ENCODE data around the gene CGB7. TPM values are rescaled to one million over a fixed set of nuclear protein-coding genes. Genes with fewer than 3 reads are reported as not detected.
A peak's percentile ranks its signal among the peaks of the same experiment; 100 is the strongest.

The CGB7 gene
- total and polyA plus RNA-seq, 9 of the 15 experiments (the other 6 are each of a cell fraction or from before 2014, with no cell fraction given), result not detected

DNA sequence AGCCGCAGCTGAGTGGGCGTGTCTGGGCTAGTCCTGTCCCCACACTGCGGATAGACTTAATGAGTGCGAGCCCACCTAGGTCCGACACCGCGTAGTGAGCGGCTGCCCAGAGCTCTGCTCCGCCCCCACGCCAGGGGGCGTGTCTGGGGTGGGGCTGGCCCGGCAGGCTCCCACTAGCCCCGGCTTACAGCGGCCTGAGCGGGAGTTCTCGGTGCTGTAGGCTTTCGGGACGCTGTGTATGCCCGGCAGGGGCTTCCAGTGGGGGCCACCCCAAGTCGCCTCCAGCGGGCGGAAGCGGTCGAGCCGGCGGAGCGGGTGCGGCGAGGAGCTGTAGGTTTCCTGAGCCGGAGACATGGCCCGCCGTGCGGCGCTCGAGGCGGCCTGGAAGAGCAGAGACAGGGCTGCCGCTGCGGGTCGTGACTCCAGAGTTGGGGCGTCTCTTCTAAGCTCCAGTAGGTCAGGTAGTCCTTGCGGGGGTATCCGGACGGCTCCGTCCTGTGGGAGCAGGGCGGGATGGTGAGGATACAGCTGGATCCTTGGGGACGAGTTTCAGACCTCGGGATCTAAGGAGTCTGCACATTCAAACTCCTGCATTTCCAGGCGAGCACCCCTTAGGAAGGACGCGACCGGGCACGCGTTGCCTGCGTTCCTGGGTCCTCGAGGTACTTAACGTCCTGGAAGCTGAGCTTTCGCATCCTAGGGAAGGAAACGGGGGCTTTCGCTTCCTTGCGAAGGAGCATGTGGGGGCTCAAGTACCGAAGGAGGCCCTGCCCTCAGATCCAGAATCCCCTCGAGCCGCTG lies 1.2 kb downstream of the CGB7 start (continued):
- TF ChIP-seq NONO (IDR thresholded peaks at IDR 0.05; ENCODE audit: low read depth in 2 of 2, low read length in 1 of 2) (no peak), ZNF830 (CRISPR knock-in tag; IDR thresholded peaks at IDR 0.05) (no peak), CAMTA2 (CRISPR knock-in tag; conservative IDR thresholded peaks at IDR 0.05) (no peak), ZNF609 (CRISPR knock-in tag; IDR thresholded peaks at IDR 0.05; ENCODE audit: borderline replicate concordance) (no peak), SETDB1 (IDR thresholded peaks at IDR 0.05; ENCODE audit: low read length) (no peak), ETV5 (CRISPR knock-in tag; IDR thresholded peaks at IDR 0.05; ENCODE audit: low read depth) (no peak), SRSF7 (optimal IDR thresholded peaks at IDR 0.05; ENCODE audit: low read depth, low read length) (no peak), NCOA2 (IDR thresholded peaks at IDR 0.05; ENCODE audit: partially characterized antibody in 2 of 2) (no peak), ZBTB17 (CRISPR knock-in tag; IDR thresholded peaks at IDR 0.05) (no peak), SP2 (IDR thresholded peaks at IDR 0.05; ENCODE audit: extremely low read depth, low read depth, low read length, poor library complexity, severe bottlenecking) (peak; percentile 29), HCFC1 (IDR thresholded peaks at IDR 0.05; ENCODE audit: low read depth, low read length) (0 out of 2 replicates have a peak, but pooled peaks have one; percentile 20), E2F4 (CRISPR knock-in tag; IDR thresholded peaks at IDR 0.05; ENCODE audit: low read depth) (no peak), ZNF507 (tag; conservative IDR thresholded peaks at IDR 0.05) (no peak), TGIF2 (CRISPR knock-in tag; IDR thresholded peaks at IDR 0.05) (no peak)
- TF ChIP-seq, protein P1, sequence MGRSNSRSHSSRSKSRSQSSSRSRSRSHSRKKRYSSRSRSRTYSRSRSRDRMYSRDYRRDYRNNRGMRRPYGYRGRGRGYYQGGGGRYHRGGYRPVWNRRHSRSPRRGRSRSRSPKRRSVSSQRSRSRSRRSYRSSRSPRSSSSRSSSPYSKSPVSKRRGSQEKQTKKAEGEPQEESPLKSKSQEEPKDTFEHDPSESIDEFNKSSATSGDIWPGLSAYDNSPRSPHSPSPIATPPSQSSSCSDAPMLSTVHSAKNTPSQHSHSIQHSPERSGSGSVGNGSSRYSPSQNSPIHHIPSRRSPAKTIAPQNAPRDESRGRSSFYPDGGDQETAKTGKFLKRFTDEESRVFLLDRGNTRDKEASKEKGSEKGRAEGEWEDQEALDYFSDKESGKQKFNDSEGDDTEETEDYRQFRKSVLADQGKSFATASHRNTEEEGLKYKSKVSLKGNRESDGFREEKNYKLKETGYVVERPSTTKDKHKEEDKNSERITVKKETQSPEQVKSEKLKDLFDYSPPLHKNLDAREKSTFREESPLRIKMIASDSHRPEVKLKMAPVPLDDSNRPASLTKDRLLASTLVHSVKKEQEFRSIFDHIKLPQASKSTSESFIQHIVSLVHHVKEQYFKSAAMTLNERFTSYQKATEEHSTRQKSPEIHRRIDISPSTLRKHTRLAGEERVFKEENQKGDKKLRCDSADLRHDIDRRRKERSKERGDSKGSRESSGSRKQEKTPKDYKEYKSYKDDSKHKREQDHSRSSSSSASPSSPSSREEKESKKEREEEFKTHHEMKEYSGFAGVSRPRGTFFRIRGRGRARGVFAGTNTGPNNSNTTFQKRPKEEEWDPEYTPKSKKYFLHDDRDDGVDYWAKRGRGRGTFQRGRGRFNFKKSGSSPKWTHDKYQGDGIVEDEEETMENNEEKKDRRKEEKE (IDR thresholded peaks at IDR 0.05; ENCODE audit: borderline replicate concordance in 1 of 2, control insufficient read depth in 1 of 2, low read depth in 2 of 2, low read length in 1 of 2), result no peak
- TF ChIP-seq, protein P2, sequence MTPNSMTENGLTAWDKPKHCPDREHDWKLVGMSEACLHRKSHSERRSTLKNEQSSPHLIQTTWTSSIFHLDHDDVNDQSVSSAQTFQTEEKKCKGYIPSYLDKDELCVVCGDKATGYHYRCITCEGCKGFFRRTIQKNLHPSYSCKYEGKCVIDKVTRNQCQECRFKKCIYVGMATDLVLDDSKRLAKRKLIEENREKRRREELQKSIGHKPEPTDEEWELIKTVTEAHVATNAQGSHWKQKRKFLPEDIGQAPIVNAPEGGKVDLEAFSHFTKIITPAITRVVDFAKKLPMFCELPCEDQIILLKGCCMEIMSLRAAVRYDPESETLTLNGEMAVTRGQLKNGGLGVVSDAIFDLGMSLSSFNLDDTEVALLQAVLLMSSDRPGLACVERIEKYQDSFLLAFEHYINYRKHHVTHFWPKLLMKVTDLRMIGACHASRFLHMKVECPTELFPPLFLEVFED (CRISPR knock-in tag; conservative IDR thresholded peaks at IDR 0.05), result no peak
